GM13977 (cell line): ENCODE measurements around the gene PLA2G12B.

Source experiments
- DNase-seq: peaks from one replicate; pipeline ENCODE4 v3.0.0; 2012; ENCODE audit warnings: low spot score
- CTCF ChIP-seq: IDR thresholded peaks from 2 replicates; pipeline ENCODE4 v1.5.1; 2012; ENCODE audit warnings: mild to moderate bottlenecking, control low read depth; ENCODE audit not compliant: insufficient read depth; ENCODE audit errors: extremely low read depth, missing control alignments
- in situ Hi-C: fragments of 300-500 bp; cut with MboI; formaldehyde crosslinking; loops from one replicate; pipeline ENCODE4 v1.12.0; 2022; ENCODE audit warnings: low sequenced_read_pairs, low pct_unique_long_range_greater_than_20kb, mixed read lengths, inconsistent platforms; ENCODE audit not compliant: unreplicated experiment

The PLA2G12B gene

GRCh38 chr10:72953687-72954086 is 919 bp downstream of the PLA2G12B start:
- no peak for TF ChIP-seq CTCF
- no peak for DNase-seq
- in situ Hi-C loops = no loop called here

GRCh38 chr10:72952642-72953158 is 1.9 kb downstream of the PLA2G12B start:
- in situ Hi-C loops = no loop called here
- no peak for TF ChIP-seq CTCF
- no peak for DNase-seq

GRCh38 chr10:72952189-72952588 is 2.4 kb downstream of the PLA2G12B start:
- no peak for DNase-seq
- TF ChIP-seq CTCF = no peak
- in situ Hi-C loops = no loop called here

DNA sequence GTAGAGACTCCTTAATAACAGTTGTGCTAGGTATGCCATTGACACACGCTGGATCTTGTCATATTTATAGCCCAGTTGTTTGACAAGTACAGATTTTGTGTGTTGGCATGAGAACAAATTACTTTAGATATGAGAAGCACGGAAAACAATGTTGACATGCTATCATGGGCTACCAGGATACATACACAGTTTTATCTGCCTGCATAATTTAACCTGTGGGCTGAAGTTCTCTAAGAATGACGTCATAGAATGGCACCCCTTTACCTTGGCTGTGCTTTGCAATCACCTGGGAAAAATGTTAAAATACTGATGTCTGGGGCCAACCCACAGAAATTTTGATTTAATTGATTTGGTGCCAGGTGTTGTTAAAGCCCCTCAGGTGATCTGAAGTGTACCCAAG is 2.8 kb downstream of the PLA2G12B start:
- TF ChIP-seq CTCF = no peak
- no peak for DNase-seq
- in situ Hi-C loops = no loop called here

GRCh38 chr10:72948762-72949161 is 5.8 kb downstream of the PLA2G12B start:
- no peak for DNase-seq
- in situ Hi-C loops = no loop called here
- no peak for TF ChIP-seq CTCF

DNA sequence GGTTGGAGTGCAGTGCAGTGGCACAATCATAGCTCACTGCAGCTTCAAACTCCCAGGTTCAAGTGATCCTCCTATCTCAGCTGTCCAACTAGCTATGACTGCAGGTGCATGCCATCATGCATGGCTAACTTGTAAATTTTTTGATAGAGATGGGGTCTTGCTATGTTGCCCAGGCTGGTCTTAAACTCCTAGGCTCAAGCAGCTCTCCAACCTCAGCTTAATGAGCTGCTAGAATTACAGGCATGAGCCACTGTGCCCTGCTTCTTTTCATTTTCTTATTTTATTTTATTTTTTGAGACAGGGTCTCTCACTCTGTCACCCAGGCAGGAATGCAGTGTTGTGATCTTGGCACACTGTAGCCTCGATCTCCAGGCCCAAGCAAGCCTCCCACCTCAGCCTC is 7.6 kb downstream of the PLA2G12B start:
- in situ Hi-C loops = no loop called here
- DNase-seq = no peak
- no peak for TF ChIP-seq CTCF
